Esophagus squamous epithelium (tissue), 4 donors: ENCODE measurements around the gene WSCD2.

ENCODE experiments used
- CTCF ChIP-seq, 6 experiments: fragments of 450-650 bp in 4 of 6; fragments of 200-600 bp in 2 of 6; sonication (generic) in 2 of 6; IDR thresholded peaks; one replicate each; pipeline ENCODE4 v1.5.1; 2016 to 2019; ENCODE audit warnings: antibody characterized with exemption in 6 of 6, mild to moderate bottlenecking in 4 of 6, moderate library complexity in 4 of 6
- POLR2A ChIP-seq, 4 donors: fragments of 450-650 bp; IDR thresholded peaks; one replicate each; pipeline ENCODE4 v1.6.1; 2017; ENCODE audit warnings: antibody characterized with exemption in 4 of 4, mild to moderate bottlenecking in 4 of 4, moderate library complexity in 3 of 4

DNA sequence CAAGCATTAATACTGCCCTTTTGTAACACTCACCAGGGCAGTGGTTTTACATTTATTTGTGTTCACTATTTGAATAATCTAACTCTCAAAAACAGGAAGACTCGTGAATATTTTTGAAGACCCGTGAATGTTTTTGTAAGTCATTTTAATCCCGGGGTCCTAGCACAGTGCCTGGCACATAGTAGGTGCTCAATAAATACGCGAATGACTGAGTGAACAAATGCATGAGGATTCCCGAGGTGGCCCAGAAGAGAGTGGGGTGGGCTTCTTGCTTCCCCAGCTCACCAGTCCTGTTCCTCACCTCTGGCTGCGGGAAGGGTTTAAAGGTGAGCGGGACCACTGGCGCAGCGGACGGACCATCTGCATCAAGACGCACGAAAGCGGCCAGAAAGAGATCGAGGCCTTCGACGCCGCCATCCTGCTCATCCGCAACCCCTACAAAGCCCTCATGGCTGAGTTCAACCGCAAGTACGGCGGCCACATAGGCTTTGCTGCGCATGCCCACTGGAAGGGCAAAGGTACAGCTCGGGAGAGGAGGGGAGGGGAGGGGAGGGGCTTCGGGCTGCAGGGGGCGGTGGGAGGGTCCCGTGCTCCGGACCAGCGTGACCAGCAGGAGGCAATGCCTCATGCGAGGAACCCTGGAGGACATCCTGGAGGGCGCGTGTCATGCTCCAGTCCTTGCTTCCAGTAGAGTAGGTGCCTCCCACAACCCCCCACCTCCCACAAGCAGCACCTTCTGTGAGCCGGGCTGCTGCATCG, 111.1 kb downstream of the WSCD2 start:
- TF ChIP-seq CTCF (IDR thresholded peaks at IDR 0.05) (no peak), POLR2A (IDR thresholded peaks at IDR 0.05) (no peak)
